AG04450 (cell line): Measurements from ENCODE around the gene RUSC2. TPM values are rescaled to one million over a fixed set of nuclear protein-coding genes. Genes with fewer than 3 reads are reported as not detected.

Source experiments
- CTCF ChIA-PET: fragments of 300-600, 350-600 bp; formaldehyde crosslinking; extraction: SDS; loops from one replicate; lab custom pipeline; 2022; ENCODE audit warnings: antibody characterized with exemption, inconsistent platforms; lab: Charles Lee
- POLR2A ChIA-PET: fragments of 350-600 bp; formaldehyde crosslinking; extraction: SDS; loops from one replicate; lab custom pipeline; 2021; ENCODE audit warnings: antibody characterized with exemption, inconsistent platforms; lab: Yijun Ruan, JAX
- DNase-seq: peaks from one replicate; pipeline ENCODE4 v3.0.0-alpha.2; 2011; ENCODE audit warnings: low read depth, low spot score
- H3K27ac ChIP-seq: one replicate; pipeline ENCODE4 v1.5.1; 2012; ENCODE audit warnings: low read depth, low read length, control low read depth
- H3K27me3 ChIP-seq: one replicate; pipeline ENCODE4 v1.6.0; 2012; ENCODE audit warnings: low read length; ENCODE audit not compliant: control insufficient read depth, insufficient read depth
- H3K4me3 ChIP-seq: 2 replicates; pipeline ENCODE4 v1.5.1; 2011; ENCODE audit warnings: mild to moderate bottlenecking, low read depth, low read length, control low read depth
- H3K9me3 ChIP-seq: 2 replicates; pipeline ENCODE4 v1.5.1; 2012; ENCODE audit warnings: low read length; ENCODE audit not compliant: control insufficient read depth, insufficient read depth
- CTCF ChIP-seq: IDR thresholded peaks from 2 replicates; pipeline ENCODE4 v1.5.1; 2011; ENCODE audit warnings: low read depth, low read length, control low read depth, inconsistent platforms
- polyA minus RNA-seq: library from RNA; depleted of rRNA, polyadenylated mRNA; stranded (reverse); fragments of >200 nt; gene quantifications from 2 replicates; pipeline ENCODE4 v1.2.3, GENCODE V29; 2011; rRNA and poly(A)+ RNA removed
- polyA plus RNA-seq: library from polyadenylated mRNA; depleted of rRNA; stranded (reverse); fragments of >200 nt; gene quantifications from 2 replicates; pipeline ENCODE4 v1.2.3, GENCODE V29; 2011; rRNA removed

Gene RUSC2
- polyA plus RNA-seq (17.4 and 19.3 TPM in 2 replicates), polyA minus RNA-seq (81.7 and 106 TPM in 2 replicates)

- H3K9me3 ChIP-seq, result peaks cover 6% of the 10 kb centered on the region; the same call in 1 of the 2 replicates
- DNase-seq, result peak; percentile 84
- TF ChIP-seq CTCF, result peak; percentile 53
- H3K27me3 ChIP-seq, result no peaks in the 10 kb centered on the region
- peak within 1 kb of the TSS; percentile 95 for H3K27ac ChIP-seq
- H3K4me3 ChIP-seq, result peak within 1 kb of the TSS; percentile 89
- POLR2A ChIA-PET, result interaction anchor here (0.6 to 1.6 kb wide), 10 partner anchors 18 to 374 kb away, joined by 3 to 17 read pairs (median 5); partner anchors contain the start of gene ATOSB
- CTCF ChIA-PET, result interaction anchor here (0.6 to 2.1 kb wide), 15 partner anchors 10 to 376 kb away, joined by 3 to 50 read pairs (median 3); no protein-coding TSS in a partner anchor
These were observed at the start of gene RUSC2 for GRCh38 chr9:35489313-35490154. TSS of gene RUSC2 (plus strand) at chr9:35490111. CDS start at chr9:35546522, 56,411 bp downstream.

- no peak overlapping the region for H3K4me3 ChIP-seq
- H3K27me3 ChIP-seq, result peaks cover 30% of the 10 kb centered on the region
- H3K27ac ChIP-seq, result no peak overlapping the region
- ChIA-PET POLR2A (no interaction called here), CTCF (no interaction called here)
- H3K9me3 ChIP-seq, result no peaks in the 10 kb centered on the region
- DNase-seq, result no peak
- no peak for TF ChIP-seq CTCF
These were observed 43.9 kb upstream of the RUSC2 start for GRCh38 chr9:35446012-35446411.

GRCh38 chr9:35448496-35448895, 41.4 kb upstream of the RUSC2 start:
- Histone ChIP-seq H3K27ac (no peak overlapping the region), H3K27me3 (peaks cover 30% of the 10 kb centered on the region), H3K4me3 (no peak overlapping the region), H3K9me3 (no peaks in the 10 kb centered on the region)
- DNase-seq, result no peak
- ChIA-PET POLR2A (no interaction called here), CTCF (no interaction called here)
- TF ChIP-seq CTCF, result no peak

- Histone ChIP-seq H3K9me3 (no peaks in the 10 kb centered on the region), H3K4me3 (no peak overlapping the region), H3K27ac (no peak overlapping the region), H3K27me3 (peaks cover 23% of the 10 kb centered on the region)
- ChIA-PET CTCF (no interaction called here), POLR2A (no interaction called here)
- no peak for DNase-seq
- TF ChIP-seq CTCF, result peak; percentile 34
These were observed 37.4 kb upstream of the RUSC2 start for GRCh38 chr9:35452481-35452880.

- CTCF ChIA-PET, result no interaction called here
- TF ChIP-seq CTCF, result no peak
- DNase-seq, result no peak
These were observed 36.1 kb upstream of the RUSC2 start for GRCh38 chr9:35453786-35454185.

More at GRCh38 chr9:35453786-35454185, 36.1 kb upstream of the RUSC2 start:
- Histone ChIP-seq H3K27me3 (peaks cover 23% of the 10 kb centered on the region), H3K9me3 (no peaks in the 10 kb centered on the region), H3K27ac (no peak overlapping the region), H3K4me3 (no peak overlapping the region)
- POLR2A ChIA-PET, result no interaction called here
